ENCODE results near the gene NATD1.

Gene NATD1, protein sequence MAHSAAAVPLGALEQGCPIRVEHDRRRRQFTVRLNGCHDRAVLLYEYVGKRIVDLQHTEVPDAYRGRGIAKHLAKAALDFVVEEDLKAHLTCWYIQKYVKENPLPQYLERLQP

GRCh38 chr17:21252796-21253645 lies at the start of gene NATD1:
TSS of gene NATD1 (minus strand) at chr17:21253410. CDS start at chr17:21253264, 146 bp downstream.
- peak; percentile 72 for DNase-seq (ENCODE audit: low read depth)

DNA sequence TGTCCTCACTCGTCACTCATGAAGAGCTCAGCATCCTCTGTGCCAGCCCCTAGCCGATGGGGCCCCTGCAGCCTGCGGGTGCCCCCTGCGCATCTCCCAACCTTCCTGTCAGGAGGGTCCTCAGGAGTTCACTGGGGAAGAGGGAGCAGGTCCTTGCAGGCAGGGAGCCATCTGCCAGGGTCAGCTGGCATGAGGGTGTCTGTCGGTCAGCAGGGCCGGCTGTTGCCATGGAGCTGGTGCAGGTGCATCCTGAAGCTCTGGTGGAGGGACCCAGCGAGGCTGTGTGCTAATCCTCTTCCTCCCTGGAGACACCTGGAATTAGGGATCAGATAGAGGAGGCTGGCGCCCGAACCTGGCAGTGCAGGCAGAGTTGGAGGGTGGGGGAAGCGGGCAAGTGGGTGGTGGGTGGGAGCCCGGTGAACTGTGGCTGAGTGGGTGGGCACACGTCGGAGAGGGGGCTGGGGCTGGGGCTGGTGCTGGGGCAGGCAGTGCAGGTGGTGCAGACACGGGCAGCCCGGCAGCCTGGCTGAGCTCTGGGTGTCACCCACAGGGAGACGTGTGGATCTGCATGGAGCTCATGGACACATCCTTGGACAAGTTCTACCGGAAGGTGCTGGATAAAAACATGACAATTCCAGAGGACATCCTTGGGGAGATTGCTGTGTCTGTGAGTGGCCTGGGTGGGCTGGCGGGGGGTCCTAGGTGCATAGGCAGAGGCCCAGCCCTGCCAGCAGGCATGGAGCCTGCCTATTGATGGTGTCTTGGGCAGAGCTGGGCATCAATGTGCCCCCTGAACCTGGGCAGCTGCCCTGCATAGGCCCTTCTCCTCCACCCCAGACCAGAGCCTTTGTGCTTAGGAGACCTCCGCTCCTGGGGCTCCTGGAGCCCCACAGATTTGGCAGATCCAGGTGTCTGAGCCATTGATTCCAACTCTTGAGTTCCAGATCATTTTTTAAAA lies 48.7 kb upstream of the NATD1 start:
- no peak for DNase-seq (ENCODE audit: low read depth)

GRCh38 chr17:21300601-21301571 lies 47.7 kb upstream of the NATD1 start:
- DNase-seq (ENCODE audit: low read depth) = no peak

DNA sequence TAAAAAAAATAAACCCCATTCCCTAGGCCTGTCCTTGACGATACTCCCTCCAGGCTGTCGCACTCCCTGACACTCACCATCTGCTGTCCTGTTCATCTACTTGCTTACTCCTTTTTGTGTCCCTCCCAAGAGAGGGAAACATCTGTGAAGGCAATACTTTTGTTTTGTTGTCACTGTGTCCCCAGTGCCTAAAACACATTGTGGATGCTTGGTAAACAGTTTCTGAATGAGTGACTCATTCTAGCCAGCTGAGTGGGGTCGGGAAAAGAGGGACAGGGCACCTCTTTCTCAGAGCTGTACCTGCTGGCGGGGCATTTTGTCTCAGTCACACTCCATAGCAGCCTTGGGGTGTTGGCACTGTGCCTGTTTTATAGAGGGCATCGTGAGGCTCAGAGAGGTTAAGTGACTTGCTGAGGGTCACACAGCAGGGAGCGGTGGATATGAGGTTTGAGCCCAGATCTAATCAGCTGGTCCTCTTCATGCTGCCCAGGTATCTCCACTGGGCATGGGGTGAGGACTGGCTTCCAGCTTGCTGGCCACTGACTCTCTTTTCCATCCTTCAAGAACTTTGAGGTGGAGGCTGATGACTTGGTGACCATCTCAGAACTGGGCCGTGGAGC lies 46.9 kb upstream of the NATD1 start:
- no peak for DNase-seq (ENCODE audit: low read depth)

GRCh38 chr17:21298983-21299519 lies 45.8 kb upstream of the NATD1 start:
- no peak for DNase-seq (ENCODE audit: low read depth)

- DNase-seq (ENCODE audit: low read depth) = no peak
Observed at GRCh38 chr17:21298056-21298982, 45.1 kb upstream of the NATD1 start.

DNA sequence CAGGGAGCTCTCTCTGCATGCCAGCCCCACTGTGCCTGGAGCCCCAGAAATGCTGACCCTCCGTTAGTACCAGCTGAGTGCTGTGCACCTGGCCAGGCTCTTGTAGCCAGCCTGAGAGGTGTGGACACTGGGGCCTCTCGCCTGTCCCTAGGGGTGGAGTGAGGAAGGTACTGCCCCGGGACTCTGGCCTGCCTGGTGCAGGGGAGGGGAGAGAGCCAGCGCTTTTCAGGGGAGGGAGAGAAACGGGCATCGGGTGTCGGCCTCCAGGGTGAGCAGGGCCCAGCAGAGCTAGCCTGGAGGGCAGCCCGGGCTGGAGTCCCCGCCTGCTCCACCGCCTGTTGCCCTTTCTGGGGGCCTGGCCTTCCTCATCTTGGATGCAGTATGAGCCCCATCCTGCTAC lies 44.4 kb upstream of the NATD1 start:
- no peak for DNase-seq (ENCODE audit: low read depth)

DNA sequence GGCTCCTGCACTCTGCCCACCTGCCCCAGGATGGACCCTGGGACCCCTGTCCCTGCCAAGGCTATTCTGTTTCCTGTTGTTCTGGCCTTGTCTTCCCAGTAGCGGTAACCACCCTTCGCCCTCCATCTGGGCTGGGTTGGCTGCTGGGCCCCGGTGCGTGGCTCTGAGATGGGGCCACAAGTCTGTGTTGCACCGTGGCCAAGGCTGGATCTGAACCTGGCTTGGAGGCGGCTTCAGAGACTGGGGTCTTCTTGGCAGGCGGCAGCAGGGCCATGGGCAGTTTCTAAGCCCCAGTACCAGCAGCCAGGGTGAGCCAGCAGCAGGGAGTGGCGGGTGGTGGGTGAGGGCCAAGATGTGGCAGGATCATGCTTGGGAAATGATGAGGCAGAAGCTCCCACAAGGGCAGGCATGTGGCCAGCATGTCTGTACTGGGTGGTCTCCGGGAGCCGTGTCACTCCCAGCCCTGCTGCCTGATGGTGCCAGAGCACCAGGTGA lies 43.9 kb upstream of the NATD1 start:
- DNase-seq (ENCODE audit: low read depth) = no peak

DNA sequence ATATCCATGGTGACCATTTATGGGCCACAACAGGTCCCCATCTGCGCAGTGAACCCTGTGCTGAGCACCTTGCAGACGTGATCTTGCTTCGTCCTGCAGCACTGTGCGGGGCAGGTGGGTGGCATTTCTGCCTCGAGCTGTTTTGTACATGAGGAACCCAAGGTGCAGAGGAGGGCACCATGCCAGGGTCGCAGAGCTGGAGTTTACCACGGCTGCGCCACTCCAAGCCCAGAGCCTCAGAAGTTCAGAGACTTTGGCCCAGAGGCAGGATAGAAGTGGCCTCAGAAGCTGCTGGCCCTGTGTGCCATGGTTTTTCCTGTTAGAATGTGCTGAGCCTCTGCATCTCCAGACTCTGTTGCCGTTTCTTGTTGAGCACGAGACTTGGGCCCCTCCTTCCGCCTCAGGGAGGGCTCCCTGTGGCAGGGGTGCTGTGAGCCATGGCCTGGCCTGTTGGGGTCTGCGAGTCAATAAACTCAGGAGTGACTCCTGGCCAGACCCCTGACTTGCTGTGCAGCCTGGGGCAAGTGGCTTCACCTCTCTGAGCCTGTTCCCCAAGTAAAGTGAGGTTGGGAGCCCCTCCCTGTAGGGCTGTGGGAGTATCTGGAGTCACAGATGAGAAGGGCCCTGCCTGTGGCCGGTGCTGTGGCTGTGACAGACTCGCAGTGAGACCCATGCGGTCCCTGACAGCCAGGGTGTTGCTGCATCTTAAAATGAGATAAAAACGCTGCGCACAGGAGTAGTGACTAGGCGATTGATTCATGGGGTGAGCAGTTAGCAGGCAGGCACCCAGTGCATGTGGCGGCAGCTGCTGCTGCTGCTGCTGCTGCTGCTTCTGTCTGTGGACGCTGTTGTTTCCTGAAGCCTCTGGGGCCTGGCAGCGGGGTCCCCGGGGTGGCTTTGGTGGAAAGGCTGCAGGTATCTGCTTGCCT lies 43.2 kb upstream of the NATD1 start:
- no peak for DNase-seq (ENCODE audit: low read depth)

- no peak for DNase-seq (ENCODE audit: low read depth)
Observed at GRCh38 chr17:21295036-21295952, 42.1 kb upstream of the NATD1 start.

DNA sequence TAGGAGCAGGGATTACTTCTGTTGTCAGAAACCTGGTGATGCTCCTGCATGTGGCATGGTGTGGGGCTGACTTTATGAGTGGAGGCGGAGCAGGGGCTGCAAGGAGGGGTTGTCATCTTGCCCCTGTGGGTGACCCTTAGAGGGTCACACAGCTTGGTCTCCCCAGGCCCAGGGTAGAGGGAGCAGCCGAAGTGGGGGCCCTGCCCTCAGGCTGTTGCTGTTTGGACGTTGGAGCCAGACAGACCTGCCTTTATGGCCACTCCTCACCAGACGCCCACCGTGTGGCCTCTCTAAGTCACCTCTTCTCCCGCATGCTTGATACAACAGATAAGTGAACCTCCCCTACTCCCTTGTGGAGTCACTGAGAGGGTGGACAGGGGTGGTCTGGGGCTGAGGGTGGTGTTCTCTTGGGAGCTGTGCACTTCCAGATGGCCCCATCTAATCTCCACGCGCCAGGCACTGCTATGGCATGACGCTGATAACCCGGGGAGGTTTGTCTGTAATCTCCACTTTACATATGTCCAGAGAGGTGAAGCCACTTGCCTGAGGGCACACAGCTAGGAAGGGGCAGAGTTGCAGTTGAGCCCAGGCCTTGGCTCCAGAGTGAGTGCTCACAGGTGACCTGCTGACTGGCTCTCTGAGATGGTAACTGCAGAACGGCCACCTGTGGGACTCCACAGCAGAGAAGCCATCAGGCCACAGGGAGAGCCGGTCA lies 41.3 kb upstream of the NATD1 start:
- DNase-seq (ENCODE audit: low read depth) = no peak

DNA sequence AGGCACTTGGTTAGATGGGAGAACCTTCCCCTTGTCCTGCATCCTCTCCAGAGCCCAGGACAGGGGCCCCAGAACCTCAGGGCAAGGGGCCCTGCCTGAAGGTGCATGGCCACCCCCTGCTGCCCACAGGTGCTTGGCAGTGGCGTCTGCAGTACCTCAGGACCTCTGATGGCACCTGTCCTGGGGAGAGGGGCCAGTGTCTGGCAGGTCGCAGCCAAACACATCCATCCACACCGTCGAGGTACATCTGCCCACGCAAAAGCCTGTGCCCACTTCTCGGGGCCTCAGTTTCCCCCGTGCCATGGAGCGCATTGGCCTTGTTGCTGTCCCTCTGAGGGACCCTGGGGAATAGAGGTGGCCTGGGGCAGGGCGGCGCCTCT lies 40.6 kb upstream of the NATD1 start:
- no peak for DNase-seq (ENCODE audit: low read depth)

- no peak for DNase-seq (ENCODE audit: low read depth)
Observed at GRCh38 chr17:21292867-21293830, 39.9 kb upstream of the NATD1 start.

DNA sequence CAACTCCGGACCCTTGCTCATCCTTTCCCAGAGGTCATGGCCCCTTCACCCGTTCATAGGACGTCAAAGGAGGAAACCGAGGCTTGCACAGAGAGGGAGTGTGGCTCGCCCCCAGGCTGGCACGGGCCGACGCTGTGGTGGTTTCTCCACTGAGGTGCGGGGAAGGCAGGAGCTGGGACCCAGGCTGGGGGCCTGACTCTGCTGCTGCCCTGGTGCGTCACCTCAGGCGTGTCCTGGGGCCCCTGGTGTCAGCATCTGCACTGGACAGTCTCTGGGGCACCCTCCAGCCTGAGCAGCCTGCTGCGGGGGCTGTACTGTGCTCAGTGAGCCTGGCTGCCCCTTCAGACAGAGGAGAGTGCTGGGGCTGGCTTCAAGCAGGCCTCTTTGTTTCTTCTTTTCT lies 38.7 kb upstream of the NATD1 start:
- no peak for DNase-seq (ENCODE audit: low read depth)

- no peak for DNase-seq (ENCODE audit: low read depth)
Observed at GRCh38 chr17:21291357-21291756, 38.1 kb upstream of the NATD1 start.
